B cell (primary cell): ENCODE results near the gene CCNT1. TPM values are rescaled to one million over a fixed set of nuclear protein-coding genes. Genes with fewer than 3 reads are reported as not detected.
"Not testable (repeated sequence)": the region's sequence is repeated elsewhere in the genome, so short reads cannot be mapped to it uniquely, and the experiment has no call there.

Experiments used
- ATAC-seq: fragments of 200-7000 bp; cut with Tn5 transposase; one replicate; pipeline ENCODE4 v1.10.0; 2021; ENCODE audit warnings: low read depth, mild to moderate bottlenecking, moderate number of reproducible peaks, moderate library complexity
- CTCF ChIA-PET: fragments of 350-600 bp; sonication (Branson Sonifier 250); formaldehyde crosslinking; loops from one replicate; lab custom pipeline; 2021; ENCODE audit warnings: antibody characterized with exemption, inconsistent platforms; lab: Charles Lee
- POLR2A ChIA-PET: fragments of 350-600 bp; sonication (Branson Sonifier 250); formaldehyde crosslinking; loops from one replicate; lab custom pipeline; 2021; ENCODE audit warnings: antibody characterized with exemption; lab: Charles Lee
- DNase-seq: peaks from one replicate; pipeline ENCODE4 v3.0.0; 2013
- H2AFZ ChIP-seq: 2 replicates; pipeline ENCODE4 v1.6.1; 2012; ENCODE audit warnings: mild to moderate bottlenecking, low read depth, low read length; ENCODE audit not compliant: insufficient read depth, poor library complexity, severe bottlenecking
- H3K27ac ChIP-seq, 2 donors: 1 replicate in 1 of 2; 2 replicates in 1 of 2; pipeline ENCODE4 v1.5.1; 2012 to 2013; ENCODE audit warnings: low read length in 2 of 2, mild to moderate bottlenecking in 2 of 2, moderate library complexity in 1 of 2
- H3K27me3 ChIP-seq, 4 experiments: fragments of 200-600 bp in 1 of 4; sonication (generic) in 1 of 4; replicated peaks in 1 of 4; 1 replicate in 2 of 4; 2 replicates in 2 of 4; pipeline versions ENCODE4 v1.6.1 to v1.7.0; 2013 to 2016; ENCODE audit warnings: low read length in 3 of 4, mild to moderate bottlenecking in 2 of 4, mixed read lengths in 1 of 4, moderate library complexity in 1 of 4; ENCODE audit not compliant: insufficient read depth in 4 of 4, control insufficient read depth in 3 of 4; ENCODE audit errors: control extremely low read depth in 1 of 4
- H3K36me3 ChIP-seq, 2 experiments: replicated peaks in 1 of 2; 1 replicate in 1 of 2; 2 replicates in 1 of 2; pipeline versions ENCODE4 v1.6.1 to v1.7.1; 2013; ENCODE audit warnings: low read length in 1 of 2; ENCODE audit not compliant: insufficient read depth in 2 of 2, control insufficient read depth in 1 of 2; ENCODE audit errors: control extremely low read depth in 1 of 2, extremely low read depth in 1 of 2
- H3K4me1 ChIP-seq, 2 donors: fragments of 200-600 bp in 1 of 2; sonication (generic) in 1 of 2; 1 replicate in 1 of 2; 2 replicates in 1 of 2; pipeline versions ENCODE4 v1.5.1 to v1.6.1; 2013 to 2017; ENCODE audit warnings: low read length in 2 of 2; ENCODE audit not compliant: control insufficient read depth in 2 of 2, insufficient read depth in 2 of 2
- H3K4me2 ChIP-seq: replicated peaks from 2 replicates; pipeline ENCODE3; 2012; ENCODE audit warnings: mild to moderate bottlenecking, low read depth, low read length; ENCODE audit not compliant: poor library complexity, severe bottlenecking
- H3K4me3 ChIP-seq, 5 experiments: fragments of 200-600 bp in 1 of 5; sonication (generic) in 1 of 5; 1 replicate in 3 of 5; 2 replicates in 2 of 5; pipeline versions ENCODE4 v1.5.1 to v1.7.0; 2011 to 2016; ENCODE audit warnings: low read length in 4 of 5, mild to moderate bottlenecking in 4 of 5, low read depth in 2 of 5, control low read depth in 1 of 5, moderate library complexity in 1 of 5; ENCODE audit not compliant: insufficient read depth in 1 of 5; ENCODE audit errors: control extremely low read depth in 1 of 5, extremely low read depth in 1 of 5
- H3K79me2 ChIP-seq: fragments of 200-600 bp; sonication (generic); one replicate; pipeline ENCODE4 v1.6.0; 2016; ENCODE audit warnings: low read length; ENCODE audit not compliant: control insufficient read depth, insufficient read depth
- H3K9ac ChIP-seq: fragments of 200-600 bp; sonication (generic); 2 replicates; pipeline ENCODE4 v1.6.1; 2017; ENCODE audit warnings: mild to moderate bottlenecking, low read length, moderate library complexity
- H3K9me3 ChIP-seq, 3 donors: one replicate each; pipeline versions ENCODE4 v1.6.1 to v1.7.1; 2013; ENCODE audit warnings: low read length in 2 of 3; ENCODE audit not compliant: control insufficient read depth in 2 of 3, insufficient read depth in 1 of 3; ENCODE audit errors: control extremely low read depth in 1 of 3
- H4K20me1 ChIP-seq: 2 replicates; pipeline ENCODE4 v1.6.0; 2012; ENCODE audit warnings: mild to moderate bottlenecking, low read length; ENCODE audit not compliant: insufficient read depth, control insufficient read depth, poor library complexity, severe bottlenecking
- H3K27ac Mint-ChIP-seq: one replicate; pipeline ENCODE4 v1.8.0; 2021; ENCODE audit warnings: mixed read lengths
- H3K27me3 Mint-ChIP-seq: one replicate; pipeline ENCODE4 v1.8.0; 2021; ENCODE audit warnings: mixed read lengths
- H3K4me1 Mint-ChIP-seq: one replicate; pipeline ENCODE4 v1.8.0; 2021; ENCODE audit warnings: mixed read lengths
- H3K4me3 Mint-ChIP-seq: one replicate; pipeline ENCODE4 v1.8.0; 2021; ENCODE audit warnings: mixed read lengths
- H3K9me3 Mint-ChIP-seq: one replicate; pipeline ENCODE4 v1.8.0; 2022; ENCODE audit warnings: mixed read lengths; ENCODE audit not compliant: insufficient read depth
- CTCF ChIP-seq: fragments of 200-600 bp; IDR thresholded peaks from one replicate; pipeline ENCODE4 v1.8.0; 2022; ENCODE audit warnings: antibody characterized with exemption, mild to moderate bottlenecking
- EZH2 ChIP-seq: IDR thresholded peaks from 2 replicates; pipeline ENCODE4 v1.6.1; 2012; ENCODE audit warnings: borderline replicate concordance, low read depth, mild to moderate bottlenecking, moderate library complexity, low read length; ENCODE audit not compliant: insufficient read depth, poor library complexity, severe bottlenecking
- WGBS: methylation state at CpG from one replicate; pipeline ENCODE4 v1.1.5; 2013; ENCODE audit warnings: missing lambda C conversion rate; ENCODE audit not compliant: insufficient coverage; 5-methylcytosine and 5-hydroxymethylcytosine counted together
- intact Hi-C: fragments of 100-400 bp; cut with micrococcal nuclease; formaldehyde crosslinking; loops from one replicate; pipeline ENCODE4 v1.10.0; 2022
- polyA plus RNA-seq: library from polyadenylated mRNA; depleted of rRNA; stranded (reverse); fragments of >200 nt; gene quantifications from 2 replicates; pipeline ENCODE4 v1.2.3, GENCODE V29; 2012
- total RNA-seq, 2 donors: library from RNA; stranded (reverse); fragments of 120-200 nt in 1 of 2; gene quantifications; 1 replicate in 1 of 2; 2 replicates in 1 of 2; pipeline versions ENCODE4 v1.2.3 to v1.2.4, GENCODE V29; 2013 to 2022

Gene CCNT1
- total and polyA plus RNA-seq, 2 donors (not counting 1 experiment from before 2014, with no cell fraction given): 13.9 to 77.3 TPM

GRCh38 chr12:48659863-48660262, 56.6 kb downstream of the CCNT1 start:
- Histone ChIP-seq H4K20me1 (peaks cover 21% of the 10 kb centered on the region), H3K9me3 (no peaks in the 10 kb centered on the region), H3K36me3 (peaks cover 27 to 66% of the 10 kb centered on the region in 2 experiments), H3K4me3 (no peak overlapping the region), H3K27me3 (no peaks in the 10 kb centered on the region), H2AFZ (no peak overlapping the region), H3K4me2 (no peak overlapping the region), H3K27ac (no peak overlapping the region), H3K9ac (no peak overlapping the region), H3K79me2 (peaks cover 4% of the 10 kb centered on the region), H3K4me1 (no peaks in the 10 kb centered on the region)
- 80% methylated on average over 1 of the region's 4 CpGs for WGBS
- DNase-seq: no peak
- no peaks in the 10 kb centered on the region for H3K4me1 Mint-ChIP-seq
- H3K4me3 Mint-ChIP-seq: no peak overlapping the region
- POLR2A ChIA-PET: no interaction called here
- H3K27me3 Mint-ChIP-seq: no peaks in the 10 kb centered on the region
- intact Hi-C loops: no loop called here
- CTCF ChIA-PET: no interaction called here
- H3K27ac Mint-ChIP-seq: no peak overlapping the region
- no peak for ATAC-seq
- TF ChIP-seq CTCF (no peak), EZH2 (no peak)
- no peaks in the 10 kb centered on the region for H3K9me3 Mint-ChIP-seq

GRCh38 chr12:48651681-48652080, 64.8 kb downstream of the CCNT1 start:
- Mint-ChIP-seq H3K27me3 (no peaks in the 10 kb centered on the region), H3K9me3 (no peaks in the 10 kb centered on the region), H3K4me3 (no peak overlapping the region), H3K27ac (no peak overlapping the region), H3K4me1 (no peaks in the 10 kb centered on the region)
- 100% methylated on average over 1 of the region's 4 CpGs for whole genome bisulfite sequencing
- Histone ChIP-seq H3K9me3 (no peaks in the 10 kb centered on the region), H3K4me3 (no peak overlapping the region), H3K4me1 (no peaks in the 10 kb centered on the region), H4K20me1 (peaks cover 13% of the 10 kb centered on the region), H3K4me2 (no peak overlapping the region), H3K36me3 (peaks cover 20 to 59% of the 10 kb centered on the region in 2 experiments), H2AFZ (no peak overlapping the region), H3K27ac (no peak overlapping the region), H3K27me3 (no peaks in the 10 kb centered on the region), H3K79me2 (no peaks in the 10 kb centered on the region), H3K9ac (no peak overlapping the region)
- POLR2A ChIA-PET: no interaction called here
- ATAC-seq (no peak), DNase-seq (no peak)
- intact Hi-C loops: no loop called here
- CTCF ChIA-PET: no interaction called here
- TF ChIP-seq CTCF: no peak
- no peak for TF ChIP-seq EZH2

- H3K79me2 ChIP-seq, H3K4me2 ChIP-seq, CTCF ChIA-PET, H2AFZ ChIP-seq, H4K20me1 ChIP-seq, ATAC-seq, POLR2A ChIA-PET, intact Hi-C loops, H3K4me3 Mint-ChIP-seq, H3K9me3 Mint-ChIP-seq, H3K27ac ChIP-seq, H3K27ac Mint-ChIP-seq, H3K4me1 ChIP-seq, H3K4me3 ChIP-seq, H3K9ac ChIP-seq, H3K27me3 ChIP-seq, H3K27me3 Mint-ChIP-seq, DNase-seq, H3K4me1 Mint-ChIP-seq: not testable (repeated sequence)
- H3K9me3 ChIP-seq: peaks cover 0 to 12% (median 3%) of the 10 kb centered on the region in 3 donors
- WGBS: no CpG with 5 or more reads among the region's 8 CpGs
- peaks cover 3 to 27% of the 10 kb centered on the region in 2 experiments for H3K36me3 ChIP-seq
These were observed 71.2 kb downstream of the CCNT1 start for GRCh38 chr12:48645354-48645753.
